ENCODE data around the gene CEP70. TPM values are rescaled to one million over a fixed set of nuclear protein-coding genes. Genes with fewer than 3 reads are reported as not detected.
"Not testable (repeated sequence)": the region's sequence is repeated elsewhere in the genome, so short reads cannot be mapped to it uniquely, and the experiment has no call there.

The CEP70 gene
- polyA plus RNA-seq, 1 donor = 19.4 TPM

- no peak for DNase-seq (ENCODE audit: low read depth)
These were observed 80.8 kb downstream of the CEP70 start for GRCh38 chr3:138513090-138513843.

- no peak for DNase-seq (ENCODE audit: low read depth)
These were observed 82.1 kb downstream of the CEP70 start for GRCh38 chr3:138511945-138512344.

GRCh38 chr3:138509586-138509985, 84.5 kb downstream of the CEP70 start:
- no peak for DNase-seq (ENCODE audit: low read depth)

- no peak for DNase-seq (ENCODE audit: low read depth)
These were observed 86.5 kb downstream of the CEP70 start for GRCh38 chr3:138507524-138507923.

GRCh38 chr3:138498991-138499390, 95.1 kb downstream of the CEP70 start:
- DNase-seq (ENCODE audit: low read depth) = no peak

GRCh38 chr3:138497851-138498250, 96.2 kb downstream of the CEP70 start:
- no peak for DNase-seq (ENCODE audit: low read depth)

- DNase-seq (ENCODE audit: low read depth) = no peak
These were observed 97.0 kb downstream of the CEP70 start for GRCh38 chr3:138497021-138497420.

GRCh38 chr3:138496436-138496835, 97.6 kb downstream of the CEP70 start:
- DNase-seq (ENCODE audit: low read depth) = no peak

- not testable (repeated sequence) for DNase-seq (ENCODE audit: low read depth)
These were observed 98.4 kb downstream of the CEP70 start for GRCh38 chr3:138495638-138496037.

GRCh38 chr3:138494607-138494929, 99.5 kb downstream of the CEP70 start:
- DNase-seq (ENCODE audit: low read depth) = no peak

- DNase-seq (ENCODE audit: low read depth) = no peak
These were observed 100.1 kb downstream of the CEP70 start for GRCh38 chr3:138493804-138494606.

- no peak for DNase-seq (ENCODE audit: low read depth)
These were observed 100.9 kb downstream of the CEP70 start for GRCh38 chr3:138492980-138493675.

- DNase-seq (ENCODE audit: low read depth) = no peak
These were observed 102.1 kb downstream of the CEP70 start for GRCh38 chr3:138491971-138492370.

GRCh38 chr3:138486580-138486979, 107.5 kb downstream of the CEP70 start:
- not testable (repeated sequence) for DNase-seq (ENCODE audit: low read depth)

GRCh38 chr3:138484672-138485071, 109.4 kb downstream of the CEP70 start:
- DNase-seq (ENCODE audit: low read depth) = not testable (repeated sequence)

GRCh38 chr3:138479438-138479863, 114.6 kb downstream of the CEP70 start:
- no peak for DNase-seq (ENCODE audit: low read depth)

GRCh38 chr3:138477801-138478200, 116.3 kb downstream of the CEP70 start:
- no peak for DNase-seq (ENCODE audit: low read depth)

GRCh38 chr3:138477120-138477519, 116.9 kb downstream of the CEP70 start:
- DNase-seq (ENCODE audit: low read depth) = no peak

- DNase-seq (ENCODE audit: low read depth) = no peak
These were observed 117.5 kb downstream of the CEP70 start for GRCh38 chr3:138476526-138476925.

GRCh38 chr3:138474163-138474562, 119.9 kb downstream of the CEP70 start:
- DNase-seq (ENCODE audit: low read depth) = no peak

GRCh38 chr3:138473391-138473790, 120.7 kb downstream of the CEP70 start:
- no peak for DNase-seq (ENCODE audit: low read depth)

- no peak for DNase-seq (ENCODE audit: low read depth)
These were observed 121.8 kb downstream of the CEP70 start for GRCh38 chr3:138472141-138472825.

Measured in forelimb muscle (tissue), 1 donor.